Activated CD4-positive, alpha-beta T cell treated with anti-CD3 and anti-CD28 coated beads for 1 hour (primary cell): Measurements from ENCODE around the gene SPAG17.

ENCODE experiments used
- DNase-seq: peaks from one replicate; pipeline ENCODE4 v3.0.0-alpha.2; 2020

Gene SPAG17

DNA sequence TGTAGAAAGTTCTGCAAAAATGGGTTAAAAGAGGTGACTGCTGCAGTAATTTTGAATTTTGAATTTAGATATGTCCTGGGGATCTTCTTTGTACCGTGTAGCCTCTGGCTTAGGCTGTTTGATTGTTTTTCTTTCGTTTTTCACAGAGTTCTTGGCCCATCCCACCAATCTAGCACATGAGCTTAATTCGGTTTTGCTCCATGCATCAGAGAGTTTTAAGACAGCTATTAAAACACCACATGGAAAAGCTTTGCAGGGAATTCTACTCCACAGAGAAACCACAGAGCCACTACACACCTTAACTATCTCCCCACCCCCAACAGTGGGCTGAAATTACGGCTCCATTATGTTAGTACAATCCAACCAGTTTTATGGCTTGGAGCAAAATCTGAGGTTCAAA, 25.5 kb downstream of the SPAG17 start:
- no peak for DNase-seq

- DNase-seq, result no peak
These were observed 26.1 kb downstream of the SPAG17 start for GRCh38 chr1:118158924-118159323.

GRCh38 chr1:118157506-118157905, 27.5 kb downstream of the SPAG17 start:
- DNase-seq, result no peak

GRCh38 chr1:118155106-118155505, 29.9 kb downstream of the SPAG17 start:
- DNase-seq, result no peak

GRCh38 chr1:118154220-118154619, 30.8 kb downstream of the SPAG17 start:
- DNase-seq, result no peak

GRCh38 chr1:118151312-118151937, 33.6 kb downstream of the SPAG17 start:
- no peak for DNase-seq

- DNase-seq, result no peak
These were observed 35.2 kb downstream of the SPAG17 start for GRCh38 chr1:118149799-118150198.

DNA sequence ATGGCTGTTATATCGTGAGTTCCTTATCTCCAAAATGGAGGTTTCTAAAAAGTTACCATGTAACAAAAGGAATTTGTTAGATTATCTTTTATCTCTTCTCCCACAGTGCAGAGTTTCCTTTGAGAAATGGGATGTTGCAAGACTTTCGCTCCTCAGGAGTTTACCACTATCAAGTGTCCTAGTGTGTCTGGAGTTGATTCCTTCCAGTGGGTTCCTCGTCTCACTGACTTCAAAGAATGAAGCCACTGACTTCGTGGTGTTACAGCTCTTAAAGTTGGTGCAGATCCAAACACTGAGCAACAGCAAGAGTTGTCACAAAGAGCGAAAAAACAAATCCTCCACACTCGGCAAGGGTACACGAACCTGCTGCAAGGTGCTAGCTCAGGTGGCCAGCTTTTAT, 37.0 kb downstream of the SPAG17 start:
- DNase-seq, result no peak

DNA sequence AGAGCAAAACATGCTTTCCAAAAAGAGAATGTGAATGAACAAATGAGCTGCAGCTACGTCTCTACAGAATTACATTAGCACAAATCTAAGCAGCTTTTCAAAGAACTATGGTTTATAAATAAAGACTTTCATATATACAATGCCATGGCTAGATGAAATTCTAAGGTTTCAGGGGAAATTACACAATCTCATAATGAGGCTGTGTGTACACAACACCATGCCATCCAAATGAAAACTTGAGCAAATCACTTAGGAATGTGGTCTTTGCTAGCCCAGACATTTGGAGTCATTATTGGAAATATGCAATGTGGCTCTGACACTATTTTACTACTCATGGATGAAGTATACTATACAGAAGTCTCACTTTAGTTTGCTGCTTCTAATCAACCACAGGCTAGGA, 37.5 kb downstream of the SPAG17 start:
- DNase-seq, result no peak

GRCh38 chr1:118145721-118146120, 39.3 kb downstream of the SPAG17 start:
- no peak for DNase-seq

GRCh38 chr1:118144684-118145083, 40.3 kb downstream of the SPAG17 start:
- DNase-seq, result no peak

DNA sequence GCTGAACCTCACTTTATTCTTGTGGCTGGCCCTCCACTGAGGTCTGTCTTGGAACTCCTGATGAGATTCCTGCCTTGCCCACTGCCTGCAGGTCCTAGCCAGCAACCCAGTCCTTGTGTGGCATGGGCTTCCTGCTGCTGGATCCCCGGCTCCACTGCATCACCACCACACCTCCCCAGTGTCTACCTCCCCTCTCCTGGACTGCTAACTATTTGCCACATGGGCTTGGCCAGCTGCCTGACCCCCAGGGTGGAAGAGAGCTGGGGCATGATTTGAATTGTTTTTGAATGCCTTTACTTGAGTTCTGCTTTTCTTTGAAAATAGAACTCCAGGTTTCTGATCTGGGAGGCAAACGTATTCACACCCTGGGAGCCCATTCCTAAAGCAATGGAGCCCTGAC, 41.2 kb downstream of the SPAG17 start:
- DNase-seq, result no peak

DNA sequence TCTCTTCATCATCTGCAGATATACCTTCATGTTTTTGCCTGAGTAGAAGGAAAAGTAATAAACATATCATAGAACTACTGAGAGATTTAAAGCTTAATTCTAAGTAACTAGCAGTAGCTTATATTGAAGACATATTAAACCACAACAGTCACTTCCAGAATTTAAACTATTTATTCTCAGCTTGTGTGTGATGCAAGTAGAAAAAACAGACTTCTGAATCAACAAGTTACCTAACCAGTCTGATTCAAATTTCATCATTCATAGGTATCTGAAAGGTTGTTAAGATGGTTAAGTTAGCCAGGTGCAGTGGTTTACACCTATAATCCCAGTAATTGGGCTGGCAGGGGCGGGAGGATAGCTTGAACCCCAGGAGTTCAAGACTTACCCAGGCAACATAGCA, 41.9 kb downstream of the SPAG17 start:
- DNase-seq, result no peak

DNA sequence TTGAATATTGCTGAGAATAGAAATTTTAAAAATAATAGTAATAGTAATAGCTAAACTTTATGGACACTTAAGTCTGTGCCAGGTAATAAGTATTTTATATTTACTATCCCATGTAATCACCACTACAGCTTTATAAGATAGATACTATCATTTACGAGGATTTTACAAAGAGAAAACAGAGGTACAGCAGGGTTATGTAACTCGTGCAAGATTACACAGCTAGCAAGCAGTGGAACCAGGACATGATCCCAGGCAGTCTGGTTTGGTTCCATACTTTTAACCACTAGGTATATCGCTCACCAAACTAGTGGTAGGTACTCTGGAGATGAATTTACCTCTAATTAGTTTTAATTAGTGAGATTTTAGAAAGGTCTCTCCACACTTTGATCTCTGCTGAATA, 42.5 kb downstream of the SPAG17 start:
- no peak for DNase-seq

- no peak for DNase-seq
These were observed 47.1 kb downstream of the SPAG17 start for GRCh38 chr1:118137900-118138299.

- no peak for DNase-seq
These were observed 48.7 kb downstream of the SPAG17 start for GRCh38 chr1:118136187-118136941.

DNA sequence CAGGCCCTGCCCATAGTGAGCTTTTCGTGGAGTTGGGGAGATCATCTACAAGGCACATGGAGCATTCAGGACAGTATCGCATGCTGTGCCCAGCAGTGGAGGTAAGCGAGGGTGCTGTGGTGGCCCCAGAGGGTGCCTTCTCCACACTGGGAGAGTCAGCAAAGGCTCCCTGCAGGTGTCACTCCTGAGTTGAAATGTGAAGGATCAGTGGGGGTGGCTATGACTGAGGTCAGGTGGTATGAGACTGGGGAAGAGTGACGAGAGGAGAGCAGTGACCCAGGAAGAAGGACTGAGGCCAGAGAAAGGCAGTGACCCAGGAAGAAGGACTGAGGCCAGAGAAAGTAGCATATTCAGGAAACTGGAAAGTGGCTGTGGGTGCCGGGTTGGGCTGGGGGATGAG, 53.0 kb downstream of the SPAG17 start:
- no peak for DNase-seq

GRCh38 chr1:118128761-118129160, 56.3 kb downstream of the SPAG17 start:
- no peak for DNase-seq

- DNase-seq, result no peak
These were observed 61.0 kb downstream of the SPAG17 start for GRCh38 chr1:118124064-118124463.

- no peak for DNase-seq
These were observed 61.8 kb downstream of the SPAG17 start for GRCh38 chr1:118123116-118123839.

DNA sequence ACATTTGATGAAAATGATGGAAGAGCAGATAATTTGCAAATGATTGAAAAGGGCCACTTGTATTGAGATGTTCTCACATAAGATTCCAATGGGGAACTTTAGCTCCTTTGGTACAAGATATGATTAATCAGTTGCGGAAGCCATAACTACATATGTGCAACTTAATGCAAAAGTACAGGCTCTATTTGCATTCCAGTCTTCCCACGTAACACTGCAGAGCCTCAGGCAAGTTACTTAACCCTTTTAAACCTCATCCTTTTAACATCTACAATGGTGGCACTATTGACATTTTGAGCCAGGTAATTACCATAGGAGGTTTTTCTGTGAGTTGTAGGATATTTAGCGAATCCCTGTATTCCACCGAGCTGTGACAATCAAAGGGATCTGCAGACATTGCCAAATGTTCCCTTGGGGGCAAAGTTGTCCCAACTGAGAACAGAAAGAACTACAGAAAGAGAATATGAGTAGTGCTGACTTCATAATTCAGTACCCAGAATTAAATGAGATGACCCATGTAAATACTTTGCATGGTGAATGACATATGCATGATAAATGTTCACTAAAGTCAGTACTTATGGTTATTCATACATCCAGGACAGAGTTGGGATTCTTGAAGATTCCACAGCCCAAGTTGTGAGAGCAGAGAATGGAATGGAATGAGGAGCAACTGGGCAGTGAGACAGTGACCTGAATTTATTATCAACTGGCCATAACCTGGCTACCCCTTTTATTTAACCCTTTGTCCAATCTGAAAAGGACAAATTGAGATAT, 62.6 kb downstream of the SPAG17 start:
- no peak for DNase-seq

- DNase-seq, result no peak
These were observed 66.1 kb downstream of the SPAG17 start for GRCh38 chr1:118118873-118119463.

GRCh38 chr1:118118469-118118868, 66.6 kb downstream of the SPAG17 start:
- DNase-seq, result no peak
